ENCODE data around the gene SMCO2. TPM values are rescaled to one million over a fixed set of nuclear protein-coding genes. Genes with fewer than 3 reads are reported as not detected.

Gene SMCO2
- total RNA-seq, 1 donor from 2014 or later: 0.46 TPM

- H3K27ac Mint-ChIP-seq (ENCODE audit: unreplicated experiment): no peak overlapping the region
- no peaks in the 10 kb centered on the region for H3K9me3 Mint-ChIP-seq (ENCODE audit: unreplicated experiment)
- no peak for TF ChIP-seq CTCF (IDR thresholded peaks at IDR 0.05; ENCODE audit: unreplicated experiment)
- no peak overlapping the region for H3K4me3 Mint-ChIP-seq (ENCODE audit: unreplicated experiment)
- H3K4me1 Mint-ChIP-seq (ENCODE audit: unreplicated experiment): peaks cover 2% of the 10 kb centered on the region
- no peaks in the 10 kb centered on the region for H3K36me3 Mint-ChIP-seq (ENCODE audit: low read depth, unreplicated experiment)
- no peak for DNase-seq (ENCODE audit: low spot score)
- no peaks in the 10 kb centered on the region for H3K27me3 Mint-ChIP-seq (ENCODE audit: unreplicated experiment)
Measured at GRCh38 chr12:27513155-27513824, 66.8 kb downstream of the SMCO2 start.

GRCh38 chr12:27515671-27516070, 69.1 kb downstream of the SMCO2 start:
- Mint-ChIP-seq H3K27ac (ENCODE audit: unreplicated experiment) (no peak overlapping the region), H3K4me1 (ENCODE audit: unreplicated experiment) (peaks cover 14% of the 10 kb centered on the region), H3K27me3 (ENCODE audit: unreplicated experiment) (no peaks in the 10 kb centered on the region), H3K4me3 (ENCODE audit: unreplicated experiment) (no peak overlapping the region), H3K36me3 (ENCODE audit: low read depth, unreplicated experiment) (no peaks in the 10 kb centered on the region), H3K9me3 (ENCODE audit: unreplicated experiment) (no peaks in the 10 kb centered on the region)
- no peak for TF ChIP-seq CTCF (IDR thresholded peaks at IDR 0.05; ENCODE audit: unreplicated experiment)
- no peak for DNase-seq (ENCODE audit: low spot score)

GRCh38 chr12:27516625-27517024, 70.1 kb downstream of the SMCO2 start:
- TF ChIP-seq CTCF (IDR thresholded peaks at IDR 0.05; ENCODE audit: unreplicated experiment): no peak
- no peaks in the 10 kb centered on the region for H3K36me3 Mint-ChIP-seq (ENCODE audit: low read depth, unreplicated experiment)
- H3K9me3 Mint-ChIP-seq (ENCODE audit: unreplicated experiment): no peaks in the 10 kb centered on the region
- H3K27ac Mint-ChIP-seq (ENCODE audit: unreplicated experiment): no peak overlapping the region
- peaks cover 23% of the 10 kb centered on the region for H3K4me1 Mint-ChIP-seq (ENCODE audit: unreplicated experiment)
- DNase-seq (ENCODE audit: low spot score): no peak
- H3K27me3 Mint-ChIP-seq (ENCODE audit: unreplicated experiment): peaks cover 3% of the 10 kb centered on the region
- no peak overlapping the region for H3K4me3 Mint-ChIP-seq (ENCODE audit: unreplicated experiment)

- peaks cover 31% of the 10 kb centered on the region for H3K4me1 Mint-ChIP-seq (ENCODE audit: unreplicated experiment)
- TF ChIP-seq CTCF (IDR thresholded peaks at IDR 0.05; ENCODE audit: unreplicated experiment): no peak
- no peaks in the 10 kb centered on the region for H3K9me3 Mint-ChIP-seq (ENCODE audit: unreplicated experiment)
- peaks cover 4% of the 10 kb centered on the region for H3K27me3 Mint-ChIP-seq (ENCODE audit: unreplicated experiment)
- no peak overlapping the region for H3K4me3 Mint-ChIP-seq (ENCODE audit: unreplicated experiment)
- no peaks in the 10 kb centered on the region for H3K36me3 Mint-ChIP-seq (ENCODE audit: low read depth, unreplicated experiment)
- H3K27ac Mint-ChIP-seq (ENCODE audit: unreplicated experiment): no peak overlapping the region
- no peak for DNase-seq (ENCODE audit: low spot score)
Measured at GRCh38 chr12:27517546-27517945, 71.0 kb downstream of the SMCO2 start.

GRCh38 chr12:27517961-27518665, 71.6 kb downstream of the SMCO2 start:
- no peak overlapping the region for H3K4me3 Mint-ChIP-seq (ENCODE audit: unreplicated experiment)
- H3K9me3 Mint-ChIP-seq (ENCODE audit: unreplicated experiment): no peaks in the 10 kb centered on the region
- no peak overlapping the region for H3K27ac Mint-ChIP-seq (ENCODE audit: unreplicated experiment)
- no peak for DNase-seq (ENCODE audit: low spot score)
- no peaks in the 10 kb centered on the region for H3K36me3 Mint-ChIP-seq (ENCODE audit: low read depth, unreplicated experiment)
- H3K4me1 Mint-ChIP-seq (ENCODE audit: unreplicated experiment): peaks cover 33% of the 10 kb centered on the region
- H3K27me3 Mint-ChIP-seq (ENCODE audit: unreplicated experiment): peaks cover 5% of the 10 kb centered on the region
- TF ChIP-seq CTCF (IDR thresholded peaks at IDR 0.05; ENCODE audit: unreplicated experiment): no peak
